Stimulated activated CD4-positive, alpha-beta T cell treated with anti-CD3 and anti-CD28 coated beads, Interleukin-2, amount 100 ng/mL, for 48 hours (primary cell): Measurements from ENCODE around the gene ATAD1.
A peak's percentile ranks its signal among the peaks of the same experiment; 100 is the strongest.
"Not testable (repeated sequence)": the region's sequence is repeated elsewhere in the genome, so short reads cannot be mapped to it uniquely, and the experiment has no call there.

Experiments used
- DNase-seq, 2 donors: peaks; one replicate each; pipeline ENCODE4 v3.0.0-alpha.2; 2020

The ATAD1 gene

DNA sequence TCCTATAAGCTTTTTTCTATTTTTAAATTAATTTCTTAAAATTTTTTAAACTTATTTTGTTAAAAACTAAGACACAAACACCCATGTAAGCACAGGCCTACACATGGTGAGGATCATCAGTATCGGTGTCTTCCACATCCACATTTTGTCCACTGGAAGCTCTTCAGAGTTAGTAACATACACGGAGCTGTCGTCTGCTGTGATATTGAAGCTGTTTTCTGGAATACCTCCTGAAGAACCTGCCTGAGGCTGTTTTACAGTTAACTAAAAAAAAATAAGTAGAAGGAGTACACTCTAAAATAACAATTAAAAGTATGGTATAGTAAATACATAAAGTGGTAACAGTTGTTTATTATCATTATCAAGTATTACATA, 27.6 kb upstream of the ATAD1 start:
- no peak for DNase-seq

DNA sequence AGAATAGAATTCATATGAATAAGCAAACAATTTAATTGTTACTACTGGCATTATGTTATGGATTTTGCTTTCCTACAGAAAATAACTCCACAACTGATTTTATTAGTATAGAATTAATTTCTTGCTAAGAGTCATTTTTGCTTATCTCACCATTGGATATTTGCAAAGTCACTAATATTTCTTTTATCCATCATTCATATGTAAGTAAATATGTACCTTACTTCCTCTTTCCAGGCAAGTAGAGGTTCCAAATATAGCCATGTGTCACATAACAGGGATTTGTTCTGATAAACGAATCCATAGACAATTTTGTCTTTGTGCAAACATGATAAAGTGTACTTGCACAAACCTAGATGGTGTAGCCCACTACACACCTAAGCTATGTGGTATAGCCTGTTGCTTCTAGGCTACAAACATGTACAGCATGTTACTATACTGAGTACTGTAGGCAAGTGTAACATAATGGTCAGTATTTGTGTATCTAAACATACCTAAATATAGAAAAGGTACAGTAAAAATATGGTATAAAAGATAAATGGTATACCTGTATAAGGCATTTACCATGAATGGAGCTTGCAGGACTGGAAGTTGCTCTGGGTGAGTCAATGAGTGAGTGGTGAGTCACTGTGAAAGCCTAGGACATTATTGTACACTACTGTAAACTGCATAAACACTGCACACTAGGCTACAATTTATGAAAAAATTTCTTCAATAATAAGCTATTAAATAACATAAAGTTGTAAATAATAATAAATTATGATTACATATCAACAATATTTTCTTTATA, 27.0 kb upstream of the ATAD1 start:
- DNase-seq = no peak

DNA sequence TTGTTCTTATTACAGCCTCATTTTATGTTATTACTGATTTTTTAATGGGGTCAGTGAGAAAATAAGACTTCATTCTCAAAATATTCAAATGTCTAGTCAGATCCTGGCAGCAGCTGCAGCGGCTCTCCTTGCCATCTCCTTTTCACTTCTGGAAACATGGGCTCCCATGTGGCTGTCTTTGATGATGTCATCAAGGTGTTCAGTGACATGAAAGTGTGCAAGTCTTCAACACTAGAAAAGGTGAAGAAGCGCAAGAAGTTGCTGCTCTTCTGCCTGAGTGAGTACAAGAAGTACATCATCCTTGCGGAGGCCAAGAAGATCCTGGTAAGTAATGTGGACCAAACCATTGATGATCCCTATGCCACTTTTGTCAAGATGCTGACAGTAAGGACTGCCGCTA, 25.7 kb upstream of the ATAD1 start:
- no peak for DNase-seq

DNA sequence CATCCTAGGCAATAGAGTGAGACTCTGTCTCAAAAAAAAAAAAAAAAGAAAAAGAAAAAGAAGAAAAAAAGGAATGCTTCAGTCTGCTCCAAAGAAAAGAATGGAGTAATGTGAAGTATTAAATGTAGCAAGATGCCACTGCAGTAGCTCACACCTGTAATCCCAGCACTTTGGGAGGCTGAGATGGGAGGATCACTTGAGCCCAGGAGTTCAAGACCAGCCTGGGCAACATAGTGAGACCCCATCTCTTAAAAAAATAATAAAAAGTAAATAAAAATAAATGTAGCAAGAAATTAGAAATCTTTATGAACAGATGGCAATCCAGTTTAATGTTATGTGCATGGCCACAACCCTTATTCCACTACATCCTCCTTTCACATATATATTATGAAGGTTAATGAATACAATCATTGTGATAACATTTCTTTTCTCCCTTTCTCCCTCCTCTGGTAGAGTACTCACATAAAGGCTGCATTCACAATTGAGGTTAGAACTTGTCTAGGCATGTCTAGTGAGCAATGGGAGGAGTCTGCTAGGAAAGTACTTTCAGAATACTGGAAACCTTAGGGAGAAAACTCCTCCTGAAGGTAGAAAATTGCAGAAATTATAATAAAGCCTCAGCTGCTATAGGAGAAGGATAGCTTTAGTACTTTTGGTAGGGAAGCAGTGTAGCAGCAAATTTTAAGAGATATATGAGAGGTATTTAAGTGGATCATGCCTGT, 24.9 kb upstream of the ATAD1 start:
- DNase-seq = no peak

DNA sequence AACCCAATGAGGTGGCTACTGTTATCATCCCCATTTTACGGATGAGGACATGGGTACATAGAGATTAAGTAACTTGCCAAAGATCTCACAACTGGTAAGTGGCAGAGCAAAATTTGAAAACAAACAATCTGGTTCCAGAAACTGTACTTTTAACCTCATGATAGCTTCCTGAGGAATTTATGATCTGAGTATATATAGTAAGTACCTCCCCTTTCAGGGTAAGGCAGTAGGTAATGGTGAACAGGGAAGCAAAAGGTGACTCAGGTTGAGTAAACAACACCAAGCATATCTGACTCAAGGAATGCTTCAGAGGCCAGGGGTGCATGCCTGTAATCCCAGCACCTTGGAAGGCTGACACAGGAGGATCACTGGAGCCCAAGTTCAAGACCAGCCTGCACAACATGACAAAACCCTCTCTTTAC, 24.2 kb upstream of the ATAD1 start:
- no peak for DNase-seq

DNA sequence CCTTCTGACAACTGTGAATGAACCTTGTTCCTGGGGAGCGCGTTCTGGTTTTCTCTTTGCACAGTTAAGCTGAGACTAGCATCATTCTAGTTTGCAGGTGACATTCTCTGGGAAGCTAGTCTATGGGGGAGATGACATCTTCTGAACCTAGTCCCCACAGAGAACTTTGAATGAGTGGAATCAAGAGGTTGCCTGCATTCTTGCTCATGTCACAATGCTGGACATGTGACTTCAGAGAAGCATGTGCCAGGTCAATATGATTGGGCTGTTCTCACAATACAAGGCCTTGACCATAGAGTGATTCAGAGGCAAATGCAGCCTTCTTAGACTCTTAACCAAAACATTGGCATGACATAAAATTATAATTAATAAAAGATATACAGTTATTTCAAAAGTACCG, 23.2 kb upstream of the ATAD1 start:
- no peak for DNase-seq

DNA sequence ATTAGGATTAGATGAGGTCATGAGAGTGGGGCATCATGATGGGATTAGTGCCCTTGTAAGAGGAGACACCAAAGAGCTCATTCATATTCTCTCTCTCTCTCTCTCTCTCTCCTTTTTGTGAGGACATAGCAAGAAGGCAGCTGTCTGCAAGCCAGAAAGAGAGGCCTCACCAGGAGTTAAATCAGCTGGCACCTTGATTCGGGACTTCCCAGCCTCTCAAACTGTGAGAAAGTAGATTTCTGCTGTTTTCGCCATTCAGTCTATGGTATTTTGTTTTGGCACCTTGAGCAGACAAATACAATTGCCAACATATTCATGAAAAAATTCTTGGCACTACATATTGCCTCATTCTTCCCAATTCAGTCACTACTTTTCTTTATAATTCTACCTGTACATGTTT, 20.6 kb upstream of the ATAD1 start:
- no peak for DNase-seq

DNA sequence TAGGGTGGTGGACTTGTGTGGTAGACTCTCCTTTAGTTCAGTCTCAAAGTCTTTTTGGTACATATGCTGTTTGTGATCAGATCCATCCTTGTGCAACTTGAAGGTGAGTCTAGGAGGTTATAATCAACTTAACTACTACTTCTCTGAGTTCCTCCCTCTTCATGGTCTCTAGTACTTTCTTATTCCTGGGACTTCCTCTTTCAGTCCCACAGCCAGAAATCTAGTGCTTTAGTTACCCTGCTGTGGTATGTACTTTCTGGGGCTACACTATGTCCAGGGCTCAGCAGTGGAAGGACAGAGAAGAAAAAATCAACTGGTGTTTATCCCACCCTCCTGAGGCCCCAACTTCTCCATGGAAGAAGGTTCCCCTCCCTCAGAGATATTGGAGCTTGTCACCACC, 19.4 kb upstream of the ATAD1 start:
- DNase-seq = no peak

DNA sequence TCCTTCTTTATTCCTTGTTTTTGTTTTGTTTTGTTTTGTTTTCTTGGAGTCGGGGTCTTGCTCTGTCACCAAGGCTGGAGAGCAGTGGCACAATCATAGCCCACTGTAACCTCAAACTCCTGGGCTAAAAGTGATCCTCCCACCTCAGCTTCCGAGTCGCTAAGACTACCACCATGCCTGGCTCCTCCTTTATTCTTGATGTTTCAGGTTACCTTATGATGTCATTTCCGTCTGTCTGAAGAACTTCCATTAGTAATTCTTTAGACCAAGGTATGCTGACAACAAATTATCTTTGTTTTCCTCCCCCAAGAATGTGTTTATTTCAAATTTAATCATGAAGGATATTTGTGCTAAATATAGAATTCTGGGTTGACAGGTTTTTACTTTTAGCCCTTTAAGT, 18.1 kb upstream of the ATAD1 start:
- DNase-seq = no peak

DNA sequence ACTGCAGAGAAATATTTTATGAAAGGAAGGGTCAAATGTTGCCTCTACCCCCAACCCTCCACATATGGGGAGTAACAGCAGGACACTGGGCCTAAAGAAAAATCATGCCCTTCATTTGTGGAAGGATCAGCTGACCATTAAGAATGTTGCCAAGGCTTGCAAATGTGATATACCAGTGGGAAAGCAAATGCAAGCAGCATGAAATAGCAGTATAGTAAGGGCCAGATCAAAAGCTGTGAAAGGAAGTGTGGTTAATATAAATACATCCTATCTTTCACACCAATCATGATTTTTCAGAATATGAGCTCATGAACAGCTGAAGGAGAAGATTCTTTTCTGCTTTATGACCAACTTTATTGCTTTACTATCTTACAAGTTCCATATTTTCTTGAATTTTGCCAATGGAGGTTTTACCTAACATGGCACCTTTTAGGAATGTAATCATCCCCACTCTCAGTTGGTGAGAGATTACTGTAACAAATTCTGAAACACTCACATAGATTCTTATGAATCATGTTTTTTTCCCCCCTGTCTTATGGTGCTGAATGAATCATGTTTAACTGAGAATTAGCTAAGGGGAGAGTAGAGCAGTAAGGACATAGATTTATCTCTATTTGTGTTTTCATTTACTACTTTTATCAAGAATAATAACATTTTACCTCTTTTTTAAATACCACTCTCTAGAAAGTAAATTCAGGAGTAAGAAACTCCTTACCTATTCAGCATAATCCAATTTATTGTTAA, 12.1 kb upstream of the ATAD1 start:
- DNase-seq = no peak

DNA sequence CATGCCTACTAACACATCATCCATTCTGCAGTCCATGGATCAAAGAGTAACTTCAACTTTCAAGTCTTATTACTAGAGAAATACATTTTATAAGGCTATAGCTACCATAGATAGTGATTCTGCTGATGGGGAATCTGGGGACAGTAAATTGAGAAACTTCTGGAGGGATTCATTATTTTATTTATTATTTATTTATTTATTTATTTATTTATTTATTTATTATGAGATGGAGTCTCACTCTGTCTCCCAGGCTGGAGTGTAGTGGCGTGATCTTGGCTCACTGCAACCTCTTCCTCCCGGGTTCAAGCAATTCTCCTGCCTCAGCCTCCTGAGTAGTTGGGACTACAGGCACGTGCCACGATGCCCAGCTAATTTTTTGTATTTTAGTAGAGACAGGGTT, 11.0 kb upstream of the ATAD1 start:
- not testable (repeated sequence) for DNase-seq

DNA sequence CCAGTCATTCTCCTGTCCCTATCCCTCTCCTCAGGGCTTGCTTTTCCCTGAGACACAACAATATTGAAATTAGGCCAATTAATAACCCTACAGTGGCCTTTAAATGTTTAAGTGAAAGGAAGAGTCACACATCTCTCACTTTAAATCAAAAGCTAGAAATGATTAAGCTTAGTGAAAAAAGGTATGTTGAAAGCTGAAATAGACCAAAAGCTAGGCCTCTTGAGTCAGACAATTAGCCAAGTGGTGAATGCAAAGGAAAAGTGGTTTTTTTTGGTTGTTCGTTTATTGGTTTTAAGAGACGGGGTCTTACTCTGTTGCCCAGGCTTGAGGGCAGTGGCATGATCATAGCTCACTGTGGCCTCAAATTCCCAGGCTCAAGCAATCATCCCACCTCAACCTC, 9.7 kb upstream of the ATAD1 start:
- DNase-seq = no peak

DNA sequence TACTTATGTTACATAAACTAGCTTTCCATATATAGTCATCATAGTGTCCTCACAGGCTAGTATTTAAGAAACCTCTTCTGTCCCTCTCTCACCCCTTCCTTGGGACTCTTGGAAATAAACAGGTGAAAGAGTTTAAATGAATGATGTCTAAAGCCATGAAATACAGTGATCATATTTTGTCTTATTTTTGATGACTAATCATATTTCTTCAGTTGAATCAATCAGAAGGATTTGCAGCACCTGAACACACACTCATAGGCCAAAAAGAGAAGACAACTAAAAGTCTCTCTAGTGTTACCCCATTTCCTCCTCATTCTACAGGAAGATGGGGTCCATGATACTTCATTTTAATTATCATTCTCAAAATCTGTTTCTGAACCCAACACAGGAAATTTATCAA, 8.6 kb upstream of the ATAD1 start:
- no peak for DNase-seq

DNA sequence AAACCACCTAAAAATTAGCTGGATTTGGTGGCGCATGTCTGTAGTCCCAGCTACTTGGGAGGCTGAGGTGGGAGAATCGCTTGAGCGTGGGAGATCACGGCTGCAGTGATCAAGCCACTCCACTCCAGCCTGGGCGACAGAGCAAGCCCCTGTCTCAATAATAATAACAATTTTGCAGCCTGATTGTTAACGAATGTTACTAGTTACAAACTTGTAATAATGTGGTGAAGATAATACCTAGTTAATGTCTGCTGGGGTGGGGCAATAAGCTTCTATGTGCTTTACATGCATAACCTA, 1.2 kb upstream of the ATAD1 start:
- no peak for DNase-seq

DNA sequence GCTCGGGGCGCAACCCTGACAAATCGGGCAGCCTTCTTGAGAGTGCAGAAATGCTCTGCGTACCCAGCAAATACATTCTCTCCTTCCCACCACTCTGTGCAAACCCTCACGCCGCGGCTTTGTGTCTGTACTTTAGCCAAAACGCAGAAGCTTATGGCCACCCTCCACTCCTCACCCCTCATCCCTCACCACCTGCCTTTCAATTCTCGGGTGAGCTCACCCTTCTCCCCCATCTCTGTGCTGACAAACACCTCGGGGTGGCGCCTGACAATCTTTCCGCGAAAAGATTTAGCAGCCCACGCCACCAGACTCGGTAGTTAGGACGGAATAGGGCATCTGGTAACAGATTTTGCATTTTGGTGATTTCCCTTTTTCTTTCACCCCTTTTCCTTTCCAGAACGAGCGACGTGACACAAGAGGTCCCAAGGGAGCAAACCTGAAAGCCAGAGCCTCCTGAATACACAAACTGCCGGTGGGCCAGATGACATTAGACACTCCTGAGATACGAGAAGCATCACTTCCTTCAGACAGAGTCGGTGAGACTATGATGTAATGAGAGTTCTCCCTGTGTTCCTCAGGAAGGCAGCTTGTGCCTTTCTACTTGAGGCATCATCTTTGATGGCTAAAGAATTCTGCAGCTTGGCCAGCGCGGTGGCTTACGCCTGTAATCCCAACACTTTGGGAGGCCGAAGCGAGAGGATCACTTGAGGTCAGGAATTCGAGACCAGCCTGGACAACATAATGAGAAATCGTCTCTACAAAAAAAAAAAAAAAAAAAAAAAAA, 671 bp upstream of the ATAD1 start:
- peak; percentile 47 to 55 for DNase-seq

DNA sequence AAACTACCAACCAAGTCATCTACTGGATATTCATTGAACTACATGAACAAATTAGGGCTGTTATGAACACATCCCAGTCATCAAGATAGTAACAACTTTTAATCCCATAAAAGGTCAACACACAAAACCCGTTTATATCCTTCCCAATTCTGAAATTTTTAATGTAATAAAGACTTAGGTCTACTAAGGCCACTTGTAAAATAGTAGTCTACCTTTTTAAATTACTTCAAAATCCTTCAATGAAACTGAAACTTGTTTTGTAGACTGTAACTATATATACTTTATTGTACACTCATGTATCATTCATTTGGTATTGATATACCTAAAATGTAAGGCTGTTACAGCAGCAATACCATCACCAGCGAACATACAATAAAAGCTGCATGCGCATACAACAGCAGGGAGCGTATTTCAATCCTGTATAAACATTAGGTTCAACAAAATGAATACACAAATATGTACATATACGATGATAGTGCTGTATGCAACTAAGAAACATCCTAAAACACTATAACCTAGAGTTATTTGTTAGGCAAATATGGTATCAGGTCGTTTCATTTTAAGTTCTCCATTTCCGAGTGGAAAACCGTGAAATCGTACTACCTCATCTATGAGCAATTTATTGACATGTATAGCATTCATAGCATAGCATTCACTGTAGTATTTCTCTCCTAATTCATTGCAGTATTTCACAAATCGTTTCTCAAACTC, 973 bp downstream of the ATAD1 start:
- no peak for DNase-seq

DNA sequence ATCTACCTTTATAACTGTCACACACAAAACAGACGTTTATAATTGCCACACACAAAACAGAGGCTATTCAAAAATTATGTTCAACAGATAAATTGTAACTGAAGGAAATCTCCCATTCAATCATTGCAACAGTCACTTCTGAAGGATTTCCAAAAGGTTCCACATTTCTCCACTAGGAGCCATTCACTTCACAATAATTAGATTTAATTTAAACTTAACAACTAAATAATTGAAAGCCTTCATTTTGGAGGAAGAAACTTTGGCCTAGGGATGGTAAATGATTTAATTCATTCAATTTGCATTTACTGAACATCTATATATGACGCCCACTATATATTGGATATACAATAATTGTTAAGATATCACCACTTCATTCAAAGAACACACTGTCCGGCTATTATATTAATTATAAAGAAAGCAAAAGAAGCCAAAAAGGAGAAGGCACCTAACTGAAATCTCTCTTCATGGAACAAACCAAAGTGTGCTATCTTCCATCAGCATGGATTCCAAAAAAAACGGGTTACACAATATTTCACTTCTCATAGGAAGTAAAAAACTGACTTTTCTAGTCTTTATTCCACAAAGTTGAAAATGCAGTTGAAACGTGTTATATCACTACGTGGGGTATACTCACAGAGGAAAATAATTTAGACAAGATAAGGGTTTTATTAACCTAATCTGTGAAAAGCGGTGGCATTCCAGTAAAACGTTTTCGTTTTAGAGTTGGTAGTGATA, 1.7 kb downstream of the ATAD1 start:
- no peak for DNase-seq

DNA sequence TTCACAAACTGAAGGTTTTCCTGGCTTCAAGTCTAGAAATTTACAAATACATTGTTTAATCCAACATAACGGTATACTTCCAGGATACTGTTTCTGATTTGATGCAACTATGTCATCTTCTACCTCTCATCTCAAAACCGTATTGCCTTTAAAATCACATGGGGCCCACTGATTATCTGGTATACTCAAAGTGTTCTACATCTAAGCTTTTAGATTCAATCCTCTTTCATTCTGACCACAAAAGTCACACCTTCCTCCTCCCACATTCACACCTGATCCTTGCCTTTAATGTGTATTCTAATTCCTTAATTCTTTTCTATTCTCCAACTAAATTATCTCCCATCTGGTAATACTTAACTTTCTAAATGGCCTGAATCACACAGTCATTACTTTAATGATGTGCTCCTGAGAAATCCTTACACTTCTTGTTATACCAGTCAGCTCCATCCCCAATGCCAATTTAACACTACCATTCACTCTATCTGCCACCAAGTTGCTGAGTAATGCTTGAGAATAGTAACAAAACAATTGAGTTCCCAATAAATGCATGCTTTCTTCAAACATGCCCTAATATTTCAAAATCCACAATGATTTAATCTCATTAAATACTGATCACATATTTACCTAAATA, 13.0 kb downstream of the ATAD1 start:
- no peak for DNase-seq

DNA sequence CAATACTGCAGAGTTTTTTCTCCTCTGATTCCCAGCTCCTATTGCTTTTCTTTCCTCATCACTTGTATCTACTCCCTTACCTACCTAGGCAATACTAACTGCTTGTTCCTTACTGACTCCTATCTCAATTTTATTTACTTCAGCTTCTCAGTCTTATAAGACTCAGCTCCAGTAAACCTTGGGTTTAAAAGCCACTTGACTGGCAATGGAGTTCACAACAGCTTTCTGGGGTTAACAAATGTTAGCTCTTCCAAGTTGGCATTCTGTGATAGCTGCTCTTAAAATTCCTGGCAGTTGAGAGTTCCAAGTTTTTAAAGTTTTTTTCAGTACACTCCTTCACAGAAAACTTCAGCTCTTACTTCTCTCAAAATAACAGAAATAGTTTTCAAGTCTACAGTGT, 14.2 kb downstream of the ATAD1 start:
- no peak for DNase-seq

DNA sequence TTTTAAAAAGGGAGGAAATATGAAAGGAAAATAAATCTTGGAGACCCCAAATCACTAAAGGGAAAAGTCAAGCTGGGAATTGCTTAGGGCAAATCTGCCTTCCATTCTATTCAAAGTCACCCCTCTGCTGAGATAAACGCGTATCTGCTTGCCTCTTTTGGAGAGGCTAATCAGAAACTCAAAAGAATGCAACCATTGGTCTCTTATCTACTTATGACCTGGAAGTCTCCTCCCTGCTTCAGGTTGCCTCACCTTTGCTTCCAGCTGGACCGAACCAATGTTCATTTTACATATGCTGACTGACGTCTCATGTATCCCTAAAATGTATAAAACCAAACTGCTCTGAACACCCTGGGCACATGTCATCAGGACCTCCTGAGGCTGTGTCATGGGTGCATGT, 14.7 kb downstream of the ATAD1 start:
- no peak for DNase-seq

DNA sequence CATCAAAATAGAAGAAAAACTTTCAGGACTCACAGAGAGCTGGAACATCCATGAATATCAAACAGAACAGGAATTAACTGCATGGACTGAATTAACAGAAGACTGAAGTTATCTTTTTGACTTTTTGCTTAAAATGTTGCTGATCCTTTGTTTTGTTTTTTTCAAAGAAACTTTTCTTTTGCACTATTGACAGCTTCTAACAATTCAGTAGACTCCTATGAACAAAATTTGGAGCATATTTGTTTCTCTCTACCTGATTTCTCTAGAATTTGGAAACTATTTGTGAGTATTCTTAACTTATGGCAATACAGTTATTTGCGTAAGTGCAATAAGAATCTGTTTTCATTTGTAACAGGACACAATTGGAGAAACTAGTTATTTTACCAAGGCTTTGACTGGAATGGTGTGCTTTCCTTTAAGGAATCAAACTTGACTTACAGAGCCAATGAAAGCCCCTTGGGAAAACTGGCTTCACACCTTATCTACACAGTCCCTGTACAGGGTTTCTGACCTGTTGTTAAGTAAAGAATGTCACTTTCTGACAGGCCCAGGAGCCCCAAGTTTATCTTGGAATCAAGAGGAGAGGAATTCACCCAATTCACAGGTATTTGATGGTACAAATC, 16.1 kb downstream of the ATAD1 start:
- DNase-seq = not testable (repeated sequence)
